Prostate gland (tissue), 2 donors: Measurements from ENCODE around the gene TTC27. TPM values are rescaled to one million over a fixed set of nuclear protein-coding genes. Genes with fewer than 3 reads are reported as not detected.

Source experiments
- DNase-seq: peaks from one replicate; pipeline ENCODE4 v3.0.0-alpha.2; 2019; ENCODE audit warnings: low spot score
- H3K27ac ChIP-seq, 2 donors: fragments of 200-600 bp; sonication (generic); 2 replicates each; pipeline ENCODE4 v1.5.1; 2017 to 2019
- H3K27me3 ChIP-seq: fragments of 200-600 bp; sonication (generic); replicated peaks from 2 replicates; pipeline ENCODE4 v1.5.1; 2019; ENCODE audit not compliant: insufficient read depth
- H3K36me3 ChIP-seq, 2 donors: fragments of 200-600 bp; sonication (generic); 1 replicate in 1 of 2; 2 replicates in 1 of 2; pipeline versions ENCODE4 v1.5.1 to v1.8.1; 2017 to 2019
- H3K4me1 ChIP-seq: fragments of 200-600 bp; sonication (generic); replicated peaks from 2 replicates; pipeline ENCODE4 v1.5.1; 2019
- H3K4me3 ChIP-seq, 2 donors: fragments of 200-600 bp; sonication (generic); 2 replicates each; pipeline ENCODE4 v1.5.1; 2017 to 2019
- H3K9me3 ChIP-seq: fragments of 200-600 bp; sonication (generic); 2 replicates; pipeline ENCODE4 v1.5.1; 2017
- POLR2A ChIP-seq: fragments of 450-650 bp; IDR thresholded peaks from one replicate; pipeline ENCODE4 v1.6.1; 2016; ENCODE audit warnings: antibody characterized with exemption, mild to moderate bottlenecking
- POLR2AphosphoS5 ChIP-seq: sonication (generic); formaldehyde crosslinking; IDR thresholded peaks from one replicate; pipeline ENCODE4 v1.6.1; 2017; ENCODE audit warnings: antibody characterized with exemption
- whole genome bisulfite sequencing: methylation state at CpG from one replicate; pipeline ENCODE4 v1.1.5; 2018; 5-methylcytosine and 5-hydroxymethylcytosine counted together
- intact Hi-C: fragments of 100-400 bp; cut with DNase I; formaldehyde crosslinking; loops from one replicate; pipeline ENCODE4 v1.14.2; 2022
- total RNA-seq, 2 donors: library from RNA; depleted of rRNA; stranded (reverse); fragments of >200 nt; gene quantifications; one replicate each; pipeline ENCODE4 v1.1.0, GENCODE V29; 2016
- TF ChIP-seq, protein P1 (sequence below), 4 experiments: fragments of 200-600 bp in 2 of 4; fragments of 450-650 bp in 2 of 4; sonication (generic) in 2 of 4; IDR thresholded peaks; 1 replicate in 3 of 4; 2 replicates in 1 of 4; pipeline ENCODE4 v1.5.1; 2016 to 2019; ENCODE audit warnings: antibody characterized with exemption in 4 of 4, mild to moderate bottlenecking in 2 of 4, moderate library complexity in 2 of 4

Gene TTC27
- total RNA-seq, 2 donors from 2014 or later = 13.0 to 15.6 TPM

DNA sequence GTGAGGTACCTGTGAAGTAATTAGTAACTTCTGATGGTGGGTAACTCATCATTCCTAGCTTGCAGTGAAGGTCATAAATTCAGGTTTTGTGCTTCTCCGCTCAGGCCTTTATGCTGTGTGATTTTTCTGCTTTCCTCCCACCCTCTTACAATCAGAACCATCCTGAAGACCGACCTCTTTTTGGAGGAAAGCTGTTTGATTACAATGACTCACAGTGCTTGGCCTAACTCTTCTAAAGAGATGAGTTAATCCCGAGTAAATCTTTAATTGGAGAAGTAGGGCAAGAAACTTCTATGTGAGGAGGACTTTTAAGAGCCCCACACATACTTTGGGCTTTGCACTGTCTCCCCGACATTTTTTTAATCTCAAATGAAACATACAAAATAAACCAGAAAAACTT is 53.1 kb downstream of the TTC27 start:
- H3K36me3 ChIP-seq = no peaks in the 10 kb centered on the region
- DNase-seq = no peak

DNA sequence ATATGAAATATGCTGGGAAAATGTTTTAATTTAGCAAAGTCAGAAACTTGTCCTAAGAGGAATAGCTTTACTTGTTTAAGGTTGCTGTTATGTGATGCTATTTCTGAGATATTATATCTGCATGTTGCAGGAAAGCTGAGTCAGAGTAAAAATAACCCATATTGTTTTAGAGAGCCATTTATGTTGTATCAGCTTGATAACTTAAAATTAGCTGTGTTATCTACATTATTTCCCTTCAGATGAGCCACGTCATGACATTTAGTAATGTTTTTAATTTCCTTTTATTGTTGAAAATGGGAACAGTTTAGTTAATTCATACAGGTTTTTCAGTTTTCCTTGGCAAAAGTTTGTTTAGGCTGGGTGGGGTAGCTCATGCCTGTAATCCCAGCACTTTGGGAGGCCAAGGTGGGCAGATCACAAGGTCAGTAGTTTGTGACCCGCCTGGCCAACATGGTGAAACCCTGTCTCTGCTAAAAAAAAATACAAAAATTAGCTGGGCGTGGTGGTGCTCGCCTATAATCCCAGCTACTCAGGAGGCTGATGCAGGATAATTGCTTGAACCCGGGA is 55.8 kb downstream of the TTC27 start:
- Histone ChIP-seq H3K36me3 (no peaks in the 10 kb centered on the region), H3K4me3 (no peak overlapping the region), H3K27me3 (no peaks in the 10 kb centered on the region), H3K4me1 (no peaks in the 10 kb centered on the region), H3K27ac (no peak overlapping the region), H3K9me3 (no peaks in the 10 kb centered on the region)
- no peak for TF ChIP-seq POLR2AphosphoS5
- TF ChIP-seq, protein P1, sequence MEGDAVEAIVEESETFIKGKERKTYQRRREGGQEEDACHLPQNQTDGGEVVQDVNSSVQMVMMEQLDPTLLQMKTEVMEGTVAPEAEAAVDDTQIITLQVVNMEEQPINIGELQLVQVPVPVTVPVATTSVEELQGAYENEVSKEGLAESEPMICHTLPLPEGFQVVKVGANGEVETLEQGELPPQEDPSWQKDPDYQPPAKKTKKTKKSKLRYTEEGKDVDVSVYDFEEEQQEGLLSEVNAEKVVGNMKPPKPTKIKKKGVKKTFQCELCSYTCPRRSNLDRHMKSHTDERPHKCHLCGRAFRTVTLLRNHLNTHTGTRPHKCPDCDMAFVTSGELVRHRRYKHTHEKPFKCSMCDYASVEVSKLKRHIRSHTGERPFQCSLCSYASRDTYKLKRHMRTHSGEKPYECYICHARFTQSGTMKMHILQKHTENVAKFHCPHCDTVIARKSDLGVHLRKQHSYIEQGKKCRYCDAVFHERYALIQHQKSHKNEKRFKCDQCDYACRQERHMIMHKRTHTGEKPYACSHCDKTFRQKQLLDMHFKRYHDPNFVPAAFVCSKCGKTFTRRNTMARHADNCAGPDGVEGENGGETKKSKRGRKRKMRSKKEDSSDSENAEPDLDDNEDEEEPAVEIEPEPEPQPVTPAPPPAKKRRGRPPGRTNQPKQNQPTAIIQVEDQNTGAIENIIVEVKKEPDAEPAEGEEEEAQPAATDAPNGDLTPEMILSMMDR (IDR thresholded peaks at IDR 0.05) = no peak
- no peak for TF ChIP-seq POLR2A
- WGBS = 93% methylated on average over 5 of the region's 5 CpGs
- no peak for DNase-seq
- intact Hi-C loops = no loop called here

More for the DNA sequence above, 53.1 kb downstream of the TTC27 start:
- TF ChIP-seq, protein P1 (IDR thresholded peaks at IDR 0.05) = no peak
- TF ChIP-seq POLR2A = no peak
- no peak for TF ChIP-seq POLR2AphosphoS5
- Histone ChIP-seq H3K9me3 (no peaks in the 10 kb centered on the region), H3K27ac (no peak overlapping the region), H3K4me1 (no peaks in the 10 kb centered on the region), H3K27me3 (no peaks in the 10 kb centered on the region), H3K4me3 (no peak overlapping the region)
- intact Hi-C loops = no loop called here
- WGBS = 67% methylated on average over 4 of the region's 4 CpGs

DNA sequence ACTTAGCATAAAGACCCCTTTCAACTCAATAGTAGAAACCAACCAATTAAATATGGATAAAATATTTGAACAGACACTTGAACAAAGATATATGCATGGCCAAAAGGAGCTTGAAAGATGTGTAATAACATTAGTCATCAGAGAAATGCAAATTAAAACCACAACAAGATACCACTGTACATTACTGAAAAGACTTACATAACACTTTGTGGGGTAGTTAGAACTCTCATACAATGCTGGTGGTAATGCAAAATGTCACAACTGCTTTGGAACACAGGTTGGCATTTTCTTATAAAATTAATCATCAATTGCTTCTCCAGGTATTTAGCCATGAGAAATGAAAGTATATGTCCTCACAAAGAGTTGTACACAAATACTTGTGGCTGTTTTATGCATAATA is 60.7 kb downstream of the TTC27 start:
- Histone ChIP-seq H3K4me3 (no peak overlapping the region), H3K4me1 (no peaks in the 10 kb centered on the region), H3K27ac (no peak overlapping the region), H3K9me3 (no peaks in the 10 kb centered on the region), H3K36me3 (no peaks in the 10 kb centered on the region), H3K27me3 (no peaks in the 10 kb centered on the region)
- intact Hi-C loops = no loop called here
- no peak for DNase-seq
- no peak for TF ChIP-seq POLR2AphosphoS5

DNA sequence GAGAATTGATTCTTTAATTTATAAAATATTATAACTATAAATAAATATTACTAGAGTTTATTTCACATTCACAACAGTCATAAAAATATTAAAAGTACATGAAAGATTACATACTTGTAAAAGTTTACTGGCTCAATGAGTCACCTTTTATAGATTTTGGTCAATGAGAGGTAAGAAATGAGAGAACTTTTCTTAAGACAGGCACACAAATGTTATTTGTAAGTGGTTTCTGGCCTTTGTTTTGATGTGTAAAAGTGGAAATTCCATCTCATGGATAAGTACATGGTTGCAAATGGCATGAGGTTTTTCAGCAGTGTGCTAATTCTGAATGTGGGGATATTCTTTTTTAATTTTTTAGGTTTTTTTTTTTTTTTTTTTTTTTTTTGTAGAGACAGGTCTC is 63.8 kb downstream of the TTC27 start:
- H3K27ac ChIP-seq = no peak overlapping the region
- H3K27me3 ChIP-seq = no peaks in the 10 kb centered on the region
- no peak overlapping the region for H3K4me3 ChIP-seq
- no peaks in the 10 kb centered on the region for H3K9me3 ChIP-seq
- H3K4me1 ChIP-seq = no peaks in the 10 kb centered on the region
- TF ChIP-seq POLR2A (no peak), POLR2AphosphoS5 (no peak)
- TF ChIP-seq, protein P1 (IDR thresholded peaks at IDR 0.05) = no peak
- DNase-seq = no peak
- H3K36me3 ChIP-seq = no peaks in the 10 kb centered on the region
- intact Hi-C loops = no loop called here

DNA sequence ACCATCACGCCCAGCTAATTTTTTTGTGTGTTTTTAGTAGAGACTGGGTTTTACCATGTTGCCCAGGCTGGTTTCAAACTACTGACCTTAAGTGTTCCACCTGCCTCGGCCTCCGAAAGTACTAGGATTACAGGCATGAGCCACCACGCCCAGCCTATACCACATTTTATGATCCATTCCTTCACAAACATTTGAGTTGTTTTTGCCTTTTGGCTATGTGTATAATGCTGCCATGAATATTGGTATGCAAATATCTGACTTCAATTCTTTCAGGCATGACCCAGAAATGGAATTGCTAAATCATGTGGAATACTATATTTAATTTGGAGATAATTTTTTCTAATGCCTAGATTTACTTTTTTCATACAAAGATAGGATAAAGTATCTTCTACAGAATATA is 68.6 kb downstream of the TTC27 start:
- DNase-seq = no peak
- 97% methylated on average over 4 of the region's 4 CpGs for WGBS
- Histone ChIP-seq H3K4me1 (no peaks in the 10 kb centered on the region), H3K9me3 (no peaks in the 10 kb centered on the region), H3K27ac (no peak overlapping the region), H3K27me3 (no peaks in the 10 kb centered on the region), H3K36me3 (no peaks in the 10 kb centered on the region), H3K4me3 (no peak overlapping the region)
- intact Hi-C loops = no loop called here
- TF ChIP-seq, protein P1 (IDR thresholded peaks at IDR 0.05) = no peak
- no peak for TF ChIP-seq POLR2AphosphoS5
- no peak for TF ChIP-seq POLR2A
